Stimulated activated CD8-positive, alpha-beta memory T cell treated with anti-CD3 and anti-CD28 coated beads, Interleukin-7, amount 100 ng/mL, for 4 hours (primary cell): ENCODE measurements around the gene HPCAL1.

ENCODE experiments used
- DNase-seq, 2 donors: peaks; one replicate each; pipeline ENCODE4 v3.0.0-alpha.2; 2020; ENCODE audit warnings: low read depth in 2 of 2

HPCAL1 gene

DNA sequence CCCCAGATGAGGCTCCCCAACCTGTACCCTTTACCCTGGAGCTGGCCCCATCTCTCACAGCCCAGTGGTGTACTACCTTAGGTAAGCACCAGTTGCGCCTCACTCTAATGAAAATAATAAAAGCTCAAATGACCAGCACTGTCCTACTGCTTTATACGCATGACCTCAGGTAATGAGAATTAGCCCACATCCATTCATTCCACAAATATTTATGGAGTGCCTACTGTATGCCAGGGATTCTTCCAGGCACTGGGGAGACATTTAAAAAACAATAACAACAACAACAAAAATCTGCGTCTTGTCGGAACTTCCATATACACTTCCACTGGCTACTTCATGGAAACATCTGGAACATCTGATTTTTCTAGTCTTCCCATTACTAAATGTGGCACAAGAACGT is 20.8 kb downstream of the HPCAL1 start:
- DNase-seq, result no peak

GRCh38 chr2:10324095-10324832 is 21.6 kb downstream of the HPCAL1 start:
- DNase-seq, result no peak

- DNase-seq, result no peak
These were observed 22.8 kb downstream of the HPCAL1 start for GRCh38 chr2:10325278-10326145.

- DNase-seq, result no peak
These were observed 23.5 kb downstream of the HPCAL1 start for GRCh38 chr2:10326151-10326616.

DNA sequence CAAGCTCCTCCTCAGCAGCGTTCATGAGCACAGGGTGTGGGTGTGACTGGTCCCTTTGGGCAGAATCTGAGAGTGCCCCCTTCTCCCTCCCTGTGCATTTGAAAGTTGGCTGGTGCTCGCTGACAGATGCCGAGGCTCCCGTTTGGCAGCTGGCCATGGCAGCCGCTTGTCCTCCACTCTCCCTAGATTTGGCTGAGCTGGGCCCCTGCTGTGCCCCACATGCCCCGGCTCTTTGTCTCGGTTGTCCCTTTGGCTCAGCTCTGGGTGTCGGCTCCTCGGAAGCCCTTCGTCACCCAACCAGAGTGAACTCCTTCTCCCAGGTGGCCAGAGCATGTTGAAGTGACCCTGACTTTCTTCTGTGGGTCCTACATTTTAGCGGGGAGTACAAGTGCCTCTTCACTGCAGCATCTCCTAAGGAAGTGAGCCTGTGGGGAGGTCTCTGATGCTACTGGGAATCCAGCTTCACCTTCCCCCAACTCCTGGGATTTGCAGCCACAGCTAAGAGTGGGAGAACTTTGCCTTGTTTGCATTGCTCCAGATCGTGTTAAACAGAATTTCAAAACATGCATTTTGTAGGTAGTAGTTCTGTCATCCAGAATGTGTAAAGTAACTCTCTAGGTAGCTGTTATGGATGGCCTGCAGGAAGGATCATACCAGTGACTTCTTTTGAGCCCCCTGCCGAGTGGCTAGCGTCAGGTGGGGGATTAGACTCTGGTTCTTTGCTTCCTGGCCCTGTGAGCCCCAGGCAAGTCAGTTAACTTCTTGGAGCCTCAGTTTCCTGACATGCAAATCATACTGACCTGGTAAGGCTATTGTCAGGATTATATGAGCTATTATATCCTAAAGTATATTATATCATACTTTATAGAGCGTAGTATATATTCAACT is 24.2 kb downstream of the HPCAL1 start:
- DNase-seq, result no peak

DNA sequence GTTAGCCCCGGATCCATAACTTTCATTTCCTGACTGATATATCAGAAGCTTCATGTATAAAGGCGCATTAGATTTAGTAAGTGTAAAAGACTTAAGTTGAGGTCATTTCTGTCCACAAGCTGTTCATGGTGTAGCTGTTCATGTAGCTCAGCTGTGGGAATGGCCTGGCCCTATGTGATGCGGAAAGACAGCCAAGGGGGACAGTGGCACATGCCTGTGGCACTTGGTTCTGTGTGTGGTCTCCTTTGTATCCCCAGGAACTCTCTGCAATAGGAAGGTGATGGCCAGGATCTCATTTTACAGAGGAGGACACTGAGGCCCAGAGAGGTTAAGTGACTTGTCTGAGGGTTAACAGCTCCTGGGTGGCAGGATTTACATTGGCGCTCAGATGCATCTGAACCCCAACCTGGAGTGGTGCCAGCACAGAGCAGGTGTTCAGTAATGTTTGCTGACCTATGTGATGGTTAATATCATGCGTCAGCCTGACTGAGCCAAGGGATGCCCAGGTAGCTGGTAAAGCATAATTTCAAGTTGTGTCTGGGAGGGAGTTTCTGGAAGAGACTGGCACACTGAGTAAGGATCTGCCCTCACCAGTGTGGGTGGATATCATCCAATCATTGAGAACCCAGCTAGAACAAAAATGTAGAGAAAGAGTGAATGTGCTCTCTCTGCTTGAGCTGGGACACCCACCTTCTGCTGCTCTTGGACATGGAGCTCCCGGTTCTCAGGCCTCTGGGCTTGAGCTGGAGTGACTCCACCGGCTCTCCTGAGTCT is 25.4 kb downstream of the HPCAL1 start:
- no peak for DNase-seq

- no peak for DNase-seq
These were observed 26.2 kb downstream of the HPCAL1 start for GRCh38 chr2:10328670-10329579.

DNA sequence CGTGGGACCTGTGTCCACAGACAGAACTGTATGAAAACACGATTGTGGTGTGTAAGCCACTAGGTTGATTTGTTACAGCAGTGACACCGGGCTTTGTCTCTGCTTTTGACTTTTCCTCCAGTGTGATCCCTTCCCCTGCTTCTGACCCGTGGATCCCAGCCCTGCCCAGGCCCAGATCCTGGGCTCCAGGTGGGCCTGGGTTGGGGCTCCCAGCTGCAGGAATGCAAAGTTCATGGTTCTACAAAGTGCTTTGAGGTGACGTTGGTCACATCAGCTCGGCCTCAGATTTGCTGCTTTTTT is 26.8 kb downstream of the HPCAL1 start:
- no peak for DNase-seq

GRCh38 chr2:10329880-10330699 is 27.4 kb downstream of the HPCAL1 start:
- no peak for DNase-seq

GRCh38 chr2:10330700-10331026 is 28.0 kb downstream of the HPCAL1 start:
- no peak for DNase-seq

DNA sequence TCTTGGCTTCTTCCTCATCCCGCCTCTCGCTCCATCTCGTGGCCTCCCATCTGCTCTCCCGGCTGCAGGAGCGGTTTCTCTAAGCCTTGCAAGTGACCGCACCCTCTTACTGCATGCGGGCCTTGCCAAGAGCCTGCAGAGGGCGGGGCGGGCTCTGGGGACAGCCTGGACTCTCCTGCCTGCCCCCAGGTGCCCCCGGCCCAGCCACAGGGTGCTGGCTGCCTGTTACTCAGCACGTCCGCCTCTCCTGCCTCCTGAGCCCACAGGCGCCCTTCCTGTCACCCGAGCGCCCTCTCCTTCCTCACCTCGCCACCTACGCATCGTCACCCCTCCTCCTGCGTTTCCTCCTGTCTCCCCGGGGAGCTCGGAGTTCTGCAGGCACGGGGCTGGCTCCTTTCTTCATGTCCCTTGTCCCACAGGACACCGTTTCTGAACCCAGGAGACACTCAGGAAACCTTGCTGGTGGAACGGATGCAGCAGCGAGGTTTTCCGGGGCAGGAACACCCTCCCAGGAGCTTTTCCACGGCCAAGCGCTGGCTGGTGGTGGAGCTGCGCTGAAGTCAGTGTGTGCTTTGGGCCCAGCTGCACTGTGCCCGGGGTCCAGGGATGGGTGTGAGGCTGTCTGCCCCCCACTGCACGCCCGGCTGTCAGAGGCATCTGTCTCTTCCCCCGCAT is 28.5 kb downstream of the HPCAL1 start:
- DNase-seq, result peak; percentile 52 to 67

GRCh38 chr2:10331702-10332401 is 29.1 kb downstream of the HPCAL1 start:
- peak; percentile 26 to 39 for DNase-seq

- DNase-seq, result no peak
These were observed 29.9 kb downstream of the HPCAL1 start for GRCh38 chr2:10332402-10333246.

- DNase-seq, result no peak
These were observed 30.5 kb downstream of the HPCAL1 start for GRCh38 chr2:10333247-10333613.

DNA sequence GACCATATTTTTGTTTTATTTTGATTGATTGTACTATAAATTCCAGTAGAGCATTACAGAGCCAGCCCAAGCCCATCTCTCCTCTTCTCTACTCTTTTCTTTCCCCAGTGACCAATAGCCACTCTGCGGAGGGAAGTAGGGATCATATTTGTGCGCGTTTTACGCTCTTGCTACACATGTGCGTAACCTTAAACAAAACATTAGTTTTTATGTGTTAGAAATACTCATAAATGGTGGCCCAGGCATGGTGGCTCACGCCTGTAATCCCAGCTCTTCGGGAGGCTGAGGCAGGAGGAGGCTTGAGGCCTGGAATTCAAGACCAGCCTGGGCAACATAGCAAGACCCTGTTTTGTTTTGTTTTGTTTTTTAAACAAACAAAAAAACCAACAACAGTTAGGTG is 31.3 kb downstream of the HPCAL1 start:
- no peak for DNase-seq

GRCh38 chr2:10335046-10335840 is 32.5 kb downstream of the HPCAL1 start:
- no peak for DNase-seq

- no peak for DNase-seq
These were observed 33.6 kb downstream of the HPCAL1 start for GRCh38 chr2:10336283-10336682.
